Esophagus squamous epithelium (tissue), 4 donors: ENCODE measurements around the gene SGTB.

Experiments
- POLR2A ChIP-seq, 4 donors: fragments of 450-650 bp; IDR thresholded peaks; one replicate each; pipeline ENCODE4 v1.6.1; 2017; ENCODE audit warnings: antibody characterized with exemption in 4 of 4, mild to moderate bottlenecking in 4 of 4, moderate library complexity in 3 of 4
- TF ChIP-seq, protein P1 (sequence below), 6 experiments: fragments of 450-650 bp in 4 of 6; fragments of 200-600 bp in 2 of 6; sonication (generic) in 2 of 6; IDR thresholded peaks; one replicate each; pipeline ENCODE4 v1.5.1; 2016 to 2019; ENCODE audit warnings: antibody characterized with exemption in 6 of 6, mild to moderate bottlenecking in 4 of 6, moderate library complexity in 4 of 6

DNA sequence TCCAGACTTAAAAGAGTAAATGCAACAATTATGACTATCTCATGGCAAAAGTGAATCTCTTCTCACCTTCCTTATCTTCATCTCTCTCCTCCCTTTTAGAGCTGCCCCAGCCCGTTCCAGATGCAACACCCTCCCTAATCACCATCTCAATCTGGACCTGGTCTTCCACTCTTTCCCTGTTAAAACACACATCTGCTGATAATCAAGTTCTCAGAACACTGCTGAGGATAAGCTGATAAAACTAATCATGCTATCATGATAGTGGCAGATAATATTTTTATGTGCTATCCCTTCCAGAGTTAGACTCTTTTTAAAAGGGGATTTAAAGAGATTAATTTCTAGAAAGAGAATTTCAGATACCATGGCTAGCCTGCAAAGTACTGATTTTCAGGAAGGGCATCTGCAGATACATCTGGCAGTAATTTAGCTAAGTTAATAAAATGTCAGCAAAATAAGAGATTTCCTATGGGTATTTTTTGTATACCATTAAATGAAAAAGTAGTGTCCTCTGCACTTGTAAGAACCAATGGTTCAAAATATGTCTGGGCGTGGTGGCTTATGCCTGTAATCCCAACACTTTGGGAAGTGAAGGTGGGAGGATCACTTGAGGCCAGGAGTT, 17.2 kb downstream of the SGTB start:
- TF ChIP-seq POLR2A (IDR thresholded peaks at IDR 0.05) = no peak
- TF ChIP-seq, protein P1, sequence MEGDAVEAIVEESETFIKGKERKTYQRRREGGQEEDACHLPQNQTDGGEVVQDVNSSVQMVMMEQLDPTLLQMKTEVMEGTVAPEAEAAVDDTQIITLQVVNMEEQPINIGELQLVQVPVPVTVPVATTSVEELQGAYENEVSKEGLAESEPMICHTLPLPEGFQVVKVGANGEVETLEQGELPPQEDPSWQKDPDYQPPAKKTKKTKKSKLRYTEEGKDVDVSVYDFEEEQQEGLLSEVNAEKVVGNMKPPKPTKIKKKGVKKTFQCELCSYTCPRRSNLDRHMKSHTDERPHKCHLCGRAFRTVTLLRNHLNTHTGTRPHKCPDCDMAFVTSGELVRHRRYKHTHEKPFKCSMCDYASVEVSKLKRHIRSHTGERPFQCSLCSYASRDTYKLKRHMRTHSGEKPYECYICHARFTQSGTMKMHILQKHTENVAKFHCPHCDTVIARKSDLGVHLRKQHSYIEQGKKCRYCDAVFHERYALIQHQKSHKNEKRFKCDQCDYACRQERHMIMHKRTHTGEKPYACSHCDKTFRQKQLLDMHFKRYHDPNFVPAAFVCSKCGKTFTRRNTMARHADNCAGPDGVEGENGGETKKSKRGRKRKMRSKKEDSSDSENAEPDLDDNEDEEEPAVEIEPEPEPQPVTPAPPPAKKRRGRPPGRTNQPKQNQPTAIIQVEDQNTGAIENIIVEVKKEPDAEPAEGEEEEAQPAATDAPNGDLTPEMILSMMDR (IDR thresholded peaks at IDR 0.05) = no peak
